Liver (tissue), 9 donors: Measurements from ENCODE around the gene AOAH. TPM values are rescaled to one million over a fixed set of nuclear protein-coding genes. Genes with fewer than 3 reads are reported as not detected.

Experiments used
- DNase-seq: peaks from one replicate; pipeline ENCODE4 v3.0.0-alpha.2; 2017; ENCODE audit warnings: low spot score
- H3K27ac ChIP-seq, 2 donors: one replicate each; pipeline ENCODE4 v1.7.0; 2013; ENCODE audit warnings: inconsistent platforms in 2 of 2, low read length in 2 of 2, control low read depth in 1 of 2, low read depth in 1 of 2, mild to moderate bottlenecking in 1 of 2
- H3K27me3 ChIP-seq, 4 donors: one replicate each; pipeline versions ENCODE4 v1.6.1 to v1.7.0; 2013; ENCODE audit warnings: low read length in 3 of 4, inconsistent platforms in 1 of 4, mild to moderate bottlenecking in 1 of 4, moderate library complexity in 1 of 4; ENCODE audit not compliant: control insufficient read depth in 4 of 4, insufficient read depth in 4 of 4
- H3K36me3 ChIP-seq, 4 donors: one replicate each; pipeline versions ENCODE4 v1.6.1 to v1.7.0; 2013; ENCODE audit warnings: low read length in 3 of 4, mild to moderate bottlenecking in 3 of 4, low read depth in 1 of 4, moderate library complexity in 1 of 4; ENCODE audit not compliant: control insufficient read depth in 4 of 4, insufficient read depth in 3 of 4
- H3K4me1 ChIP-seq, 4 donors: one replicate each; pipeline versions ENCODE4 v1.6.1 to v1.7.0; 2013; ENCODE audit warnings: low read length in 3 of 4, mild to moderate bottlenecking in 3 of 4, moderate library complexity in 1 of 4; ENCODE audit not compliant: control insufficient read depth in 4 of 4, insufficient read depth in 4 of 4
- H3K4me3 ChIP-seq, 3 donors: one replicate each; pipeline versions ENCODE4 v1.6.1 to v1.7.0; 2013; ENCODE audit warnings: low read length in 3 of 3, control low read depth in 1 of 3, low read depth in 1 of 3, mild to moderate bottlenecking in 1 of 3
- H3K9ac ChIP-seq, 2 donors: one replicate each; pipeline ENCODE4 v1.7.0; 2013; ENCODE audit warnings: low read length in 2 of 2, mild to moderate bottlenecking in 2 of 2, moderate library complexity in 2 of 2, control low read depth in 1 of 2, low read depth in 1 of 2
- H3K9me3 ChIP-seq, 4 donors: one replicate each; pipeline versions ENCODE4 v1.6.1 to v1.7.0; 2013; ENCODE audit warnings: low read length in 3 of 4; ENCODE audit not compliant: control insufficient read depth in 4 of 4
- EGR1 ChIP-seq, 2 donors: IDR thresholded peaks; 2 replicates each; pipeline ENCODE4 v1.6.1; 2016 to 2018; ENCODE audit warnings: antibody characterized with exemption in 2 of 2, low read depth in 2 of 2
- FOXA1 ChIP-seq: IDR thresholded peaks from 2 replicates; pipeline ENCODE4 v1.6.1; 2016; ENCODE audit warnings: antibody characterized with exemption
- FOXA2 ChIP-seq: IDR thresholded peaks from 2 replicates; pipeline ENCODE4 v1.6.1; 2016; ENCODE audit warnings: antibody characterized with exemption
- GABPA ChIP-seq, 2 donors: IDR thresholded peaks in 1 of 2; conservative IDR thresholded peaks in 1 of 2; 2 replicates each; pipeline ENCODE4 v1.6.1; 2016; ENCODE audit warnings: antibody characterized with exemption in 2 of 2, mild to moderate bottlenecking in 1 of 2, moderate library complexity in 1 of 2
- HNF4A ChIP-seq, 2 donors: conservative IDR thresholded peaks; 2 replicates each; pipeline ENCODE4 v1.6.1; 2016; ENCODE audit warnings: antibody characterized with exemption in 2 of 2, mild to moderate bottlenecking in 2 of 2
- HNF4G ChIP-seq: IDR thresholded peaks from 2 replicates; pipeline ENCODE4 v1.6.1; 2016; ENCODE audit warnings: antibody characterized with exemption
- JUND ChIP-seq, 2 donors: IDR thresholded peaks; 2 replicates each; pipeline ENCODE4 v1.6.1; 2016; ENCODE audit warnings: antibody characterized with exemption in 2 of 2
- NR2F2 ChIP-seq: IDR thresholded peaks from 2 replicates; pipeline ENCODE4 v1.6.1; 2016; ENCODE audit warnings: antibody characterized with exemption
- RAD21 ChIP-seq, 2 donors: IDR thresholded peaks; 2 replicates each; pipeline ENCODE4 v1.6.1; 2016; ENCODE audit warnings: antibody characterized with exemption in 2 of 2, mild to moderate bottlenecking in 2 of 2
- RXRA ChIP-seq, 2 donors: IDR thresholded peaks; 2 replicates each; pipeline ENCODE4 v1.6.1; 2017 to 2018; ENCODE audit warnings: antibody characterized with exemption in 2 of 2, mild to moderate bottlenecking in 1 of 2
- SP1 ChIP-seq: IDR thresholded peaks from 2 replicates; pipeline ENCODE4 v1.6.1; 2018; ENCODE audit warnings: antibody characterized with exemption, mild to moderate bottlenecking
- TAF1 ChIP-seq: conservative IDR thresholded peaks from 2 replicates; pipeline ENCODE4 v1.6.1; 2016; ENCODE audit warnings: antibody characterized with exemption, mild to moderate bottlenecking
- YY1 ChIP-seq: IDR thresholded peaks from 2 replicates; pipeline ENCODE4 v1.6.1; 2016; ENCODE audit warnings: antibody characterized with exemption, mild to moderate bottlenecking
- WGBS: extraction: QIAGEN DNeasy Blood & Tissue Kit; methylation state at CpG from one replicate; pipeline ENCODE4 v1.1.7; 2013; 5-methylcytosine and 5-hydroxymethylcytosine counted together
- polyA plus RNA-seq, 2 donors: library from polyadenylated mRNA; stranded (reverse) in 1 of 2; unstranded in 1 of 2; fragments of 200-250 nt in 1 of 2; fragments of >200 nt in 1 of 2; fragmentation: Nextera tagmentation in 1 of 2; extraction: Ambion mirVana in 1 of 2; gene quantifications; one replicate each; pipeline versions ENCODE4 v1.2.1 to v1.2.3, GENCODE V29; 2013 to 2015
- total RNA-seq, 2 donors: library from RNA; depleted of rRNA; stranded (reverse); fragments of >200 nt; gene quantifications; one replicate each; pipeline ENCODE4 v1.2.3, GENCODE V29; 2014
- TF ChIP-seq, protein P1 (sequence below): IDR thresholded peaks from 2 replicates; pipeline ENCODE4 v1.6.1; 2016; ENCODE audit warnings: antibody characterized with exemption
- TF ChIP-seq, protein P2 (sequence below): IDR thresholded peaks from 2 replicates; pipeline ENCODE4 v1.6.1; 2016; ENCODE audit warnings: antibody characterized with exemption
- TF ChIP-seq, protein P3 (sequence below): IDR thresholded peaks from 2 replicates; pipeline ENCODE4 v1.6.1; 2016; ENCODE audit warnings: antibody characterized with exemption
- TF ChIP-seq, protein P4 (sequence below): fragments of 150-350 bp; IDR thresholded peaks from 2 replicates; pipeline ENCODE4 v1.5.1; 2017; ENCODE audit warnings: improper control_type of control experiment, low read depth, low read length; ENCODE audit not compliant: missing input control
- TF ChIP-seq, protein P5 (sequence below): IDR thresholded peaks from 2 replicates; pipeline ENCODE4 v1.6.1; 2016; ENCODE audit warnings: antibody characterized with exemption, mild to moderate bottlenecking
- donor health status: healthy.
- donor health status: healthy.
- donor health status: healthy.
- donor health status: healthy.
- donor health status: healthy.

AOAH gene
- total and polyA plus RNA-seq, 4 donors, result 2.4 to 26.7 (median 5.8) TPM

DNA sequence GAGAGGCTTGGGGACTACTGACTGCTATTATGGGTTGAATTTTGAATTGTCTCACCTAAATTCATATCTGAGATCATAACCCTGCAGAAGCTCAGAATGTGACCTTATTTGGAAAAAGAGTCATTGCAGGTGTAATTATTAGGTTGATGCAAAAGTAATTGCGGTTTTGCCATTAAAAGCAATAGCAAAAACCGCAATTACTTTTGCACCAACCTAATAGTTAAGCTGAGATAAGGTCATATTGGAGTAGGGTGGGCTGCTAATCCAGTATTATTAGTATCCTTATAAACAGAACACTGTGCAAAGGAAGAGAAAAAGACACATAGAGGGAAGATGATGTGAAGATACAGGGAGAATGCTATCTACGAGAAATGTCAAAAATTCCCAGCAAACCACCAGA is 82.3 kb downstream of the AOAH start:
- no peaks in the 10 kb centered on the region for H3K27me3 ChIP-seq
- DNase-seq, result no peak
- H3K27ac ChIP-seq, result no peak overlapping the region
- no peaks in the 10 kb centered on the region for H3K9me3 ChIP-seq
- H3K4me1 ChIP-seq, result no peaks in the 10 kb centered on the region
- no peak overlapping the region for H3K9ac ChIP-seq
- H3K36me3 ChIP-seq, result no peaks in the 10 kb centered on the region
- TF ChIP-seq NR2F2, result no peak
- no peak for TF ChIP-seq TAF1
- TF ChIP-seq EGR1 (IDR thresholded peaks at IDR 0.05; ENCODE audit: low read depth in 2 of 2), result no peak
- no peak for TF ChIP-seq HNF4A (conservative IDR thresholded peaks at IDR 0.05)
- TF ChIP-seq, protein P1, sequence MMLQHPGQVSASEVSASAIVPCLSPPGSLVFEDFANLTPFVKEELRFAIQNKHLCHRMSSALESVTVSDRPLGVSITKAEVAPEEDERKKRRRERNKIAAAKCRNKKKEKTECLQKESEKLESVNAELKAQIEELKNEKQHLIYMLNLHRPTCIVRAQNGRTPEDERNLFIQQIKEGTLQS, result no peak
- TF ChIP-seq YY1, result no peak
- no peak for TF ChIP-seq JUND (IDR thresholded peaks at IDR 0.05)
- TF ChIP-seq, protein P2, sequence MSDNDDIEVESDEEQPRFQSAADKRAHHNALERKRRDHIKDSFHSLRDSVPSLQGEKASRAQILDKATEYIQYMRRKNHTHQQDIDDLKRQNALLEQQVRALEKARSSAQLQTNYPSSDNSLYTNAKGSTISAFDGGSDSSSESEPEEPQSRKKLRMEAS, result no peak
- no peak for TF ChIP-seq GABPA (IDR thresholded peaks at IDR 0.05 in 1 of 2, conservative IDR thresholded peaks at IDR 0.05 in 1 of 2)
- no peak for TF ChIP-seq SP1
- TF ChIP-seq, protein P3, sequence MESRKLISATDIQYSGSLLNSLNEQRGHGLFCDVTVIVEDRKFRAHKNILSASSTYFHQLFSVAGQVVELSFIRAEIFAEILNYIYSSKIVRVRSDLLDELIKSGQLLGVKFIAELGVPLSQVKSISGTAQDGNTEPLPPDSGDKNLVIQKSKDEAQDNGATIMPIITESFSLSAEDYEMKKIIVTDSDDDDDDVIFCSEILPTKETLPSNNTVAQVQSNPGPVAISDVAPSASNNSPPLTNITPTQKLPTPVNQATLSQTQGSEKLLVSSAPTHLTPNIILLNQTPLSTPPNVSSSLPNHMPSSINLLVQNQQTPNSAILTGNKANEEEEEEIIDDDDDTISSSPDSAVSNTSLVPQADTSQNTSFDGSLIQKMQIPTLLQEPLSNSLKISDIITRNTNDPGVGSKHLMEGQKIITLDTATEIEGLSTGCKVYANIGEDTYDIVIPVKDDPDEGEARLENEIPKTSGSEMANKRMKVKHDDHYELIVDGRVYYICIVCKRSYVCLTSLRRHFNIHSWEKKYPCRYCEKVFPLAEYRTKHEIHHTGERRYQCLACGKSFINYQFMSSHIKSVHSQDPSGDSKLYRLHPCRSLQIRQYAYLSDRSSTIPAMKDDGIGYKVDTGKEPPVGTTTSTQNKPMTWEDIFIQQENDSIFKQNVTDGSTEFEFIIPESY, result no peak
- no peak for TF ChIP-seq FOXA1
- no peak for TF ChIP-seq RXRA (IDR thresholded peaks at IDR 0.05)
- TF ChIP-seq HNF4G, result no peak
- TF ChIP-seq, protein P4, sequence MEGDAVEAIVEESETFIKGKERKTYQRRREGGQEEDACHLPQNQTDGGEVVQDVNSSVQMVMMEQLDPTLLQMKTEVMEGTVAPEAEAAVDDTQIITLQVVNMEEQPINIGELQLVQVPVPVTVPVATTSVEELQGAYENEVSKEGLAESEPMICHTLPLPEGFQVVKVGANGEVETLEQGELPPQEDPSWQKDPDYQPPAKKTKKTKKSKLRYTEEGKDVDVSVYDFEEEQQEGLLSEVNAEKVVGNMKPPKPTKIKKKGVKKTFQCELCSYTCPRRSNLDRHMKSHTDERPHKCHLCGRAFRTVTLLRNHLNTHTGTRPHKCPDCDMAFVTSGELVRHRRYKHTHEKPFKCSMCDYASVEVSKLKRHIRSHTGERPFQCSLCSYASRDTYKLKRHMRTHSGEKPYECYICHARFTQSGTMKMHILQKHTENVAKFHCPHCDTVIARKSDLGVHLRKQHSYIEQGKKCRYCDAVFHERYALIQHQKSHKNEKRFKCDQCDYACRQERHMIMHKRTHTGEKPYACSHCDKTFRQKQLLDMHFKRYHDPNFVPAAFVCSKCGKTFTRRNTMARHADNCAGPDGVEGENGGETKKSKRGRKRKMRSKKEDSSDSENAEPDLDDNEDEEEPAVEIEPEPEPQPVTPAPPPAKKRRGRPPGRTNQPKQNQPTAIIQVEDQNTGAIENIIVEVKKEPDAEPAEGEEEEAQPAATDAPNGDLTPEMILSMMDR, result no peak
- TF ChIP-seq, protein P5, sequence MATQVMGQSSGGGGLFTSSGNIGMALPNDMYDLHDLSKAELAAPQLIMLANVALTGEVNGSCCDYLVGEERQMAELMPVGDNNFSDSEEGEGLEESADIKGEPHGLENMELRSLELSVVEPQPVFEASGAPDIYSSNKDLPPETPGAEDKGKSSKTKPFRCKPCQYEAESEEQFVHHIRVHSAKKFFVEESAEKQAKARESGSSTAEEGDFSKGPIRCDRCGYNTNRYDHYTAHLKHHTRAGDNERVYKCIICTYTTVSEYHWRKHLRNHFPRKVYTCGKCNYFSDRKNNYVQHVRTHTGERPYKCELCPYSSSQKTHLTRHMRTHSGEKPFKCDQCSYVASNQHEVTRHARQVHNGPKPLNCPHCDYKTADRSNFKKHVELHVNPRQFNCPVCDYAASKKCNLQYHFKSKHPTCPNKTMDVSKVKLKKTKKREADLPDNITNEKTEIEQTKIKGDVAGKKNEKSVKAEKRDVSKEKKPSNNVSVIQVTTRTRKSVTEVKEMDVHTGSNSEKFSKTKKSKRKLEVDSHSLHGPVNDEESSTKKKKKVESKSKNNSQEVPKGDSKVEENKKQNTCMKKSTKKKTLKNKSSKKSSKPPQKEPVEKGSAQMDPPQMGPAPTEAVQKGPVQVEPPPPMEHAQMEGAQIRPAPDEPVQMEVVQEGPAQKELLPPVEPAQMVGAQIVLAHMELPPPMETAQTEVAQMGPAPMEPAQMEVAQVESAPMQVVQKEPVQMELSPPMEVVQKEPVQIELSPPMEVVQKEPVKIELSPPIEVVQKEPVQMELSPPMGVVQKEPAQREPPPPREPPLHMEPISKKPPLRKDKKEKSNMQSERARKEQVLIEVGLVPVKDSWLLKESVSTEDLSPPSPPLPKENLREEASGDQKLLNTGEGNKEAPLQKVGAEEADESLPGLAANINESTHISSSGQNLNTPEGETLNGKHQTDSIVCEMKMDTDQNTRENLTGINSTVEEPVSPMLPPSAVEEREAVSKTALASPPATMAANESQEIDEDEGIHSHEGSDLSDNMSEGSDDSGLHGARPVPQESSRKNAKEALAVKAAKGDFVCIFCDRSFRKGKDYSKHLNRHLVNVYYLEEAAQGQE, result no peak
- TF ChIP-seq RAD21 (IDR thresholded peaks at IDR 0.05), result no peak
- no peak for TF ChIP-seq FOXA2
- no peak overlapping the region for H3K4me3 ChIP-seq
- WGBS, result 98% methylated on average over 3 of the region's 3 CpGs
